GM12801 (cell line): ENCODE data around the gene CAPZA1.

ENCODE experiments used
- TF ChIP-seq, protein P1 (sequence below): IDR thresholded peaks from one replicate; pipeline ENCODE4 v1.5.1; 2011; ENCODE audit warnings: control low read depth; ENCODE audit not compliant: insufficient read length; ENCODE audit errors: extremely low read depth

CAPZA1 gene

DNA sequence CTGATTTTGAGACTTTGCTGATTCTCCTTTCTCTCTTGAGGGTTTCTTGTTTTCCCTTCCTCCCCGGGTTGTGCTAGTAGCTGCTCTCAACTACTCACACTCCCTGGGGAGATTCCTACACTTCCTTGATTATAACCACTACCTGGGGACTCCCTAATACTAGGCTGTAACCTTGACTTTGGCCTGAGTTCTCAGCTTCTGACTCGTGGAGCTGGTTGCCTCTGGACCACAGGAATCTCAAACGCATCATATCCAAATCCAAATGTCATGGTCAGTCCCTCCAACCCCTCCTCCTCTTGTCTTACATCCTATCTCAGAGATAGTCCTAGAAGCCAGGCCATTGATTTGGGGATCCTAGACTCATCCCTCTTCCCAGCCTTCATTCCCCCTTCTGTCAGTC, 66.8 kb downstream of the CAPZA1 start:
- TF ChIP-seq, protein P1, sequence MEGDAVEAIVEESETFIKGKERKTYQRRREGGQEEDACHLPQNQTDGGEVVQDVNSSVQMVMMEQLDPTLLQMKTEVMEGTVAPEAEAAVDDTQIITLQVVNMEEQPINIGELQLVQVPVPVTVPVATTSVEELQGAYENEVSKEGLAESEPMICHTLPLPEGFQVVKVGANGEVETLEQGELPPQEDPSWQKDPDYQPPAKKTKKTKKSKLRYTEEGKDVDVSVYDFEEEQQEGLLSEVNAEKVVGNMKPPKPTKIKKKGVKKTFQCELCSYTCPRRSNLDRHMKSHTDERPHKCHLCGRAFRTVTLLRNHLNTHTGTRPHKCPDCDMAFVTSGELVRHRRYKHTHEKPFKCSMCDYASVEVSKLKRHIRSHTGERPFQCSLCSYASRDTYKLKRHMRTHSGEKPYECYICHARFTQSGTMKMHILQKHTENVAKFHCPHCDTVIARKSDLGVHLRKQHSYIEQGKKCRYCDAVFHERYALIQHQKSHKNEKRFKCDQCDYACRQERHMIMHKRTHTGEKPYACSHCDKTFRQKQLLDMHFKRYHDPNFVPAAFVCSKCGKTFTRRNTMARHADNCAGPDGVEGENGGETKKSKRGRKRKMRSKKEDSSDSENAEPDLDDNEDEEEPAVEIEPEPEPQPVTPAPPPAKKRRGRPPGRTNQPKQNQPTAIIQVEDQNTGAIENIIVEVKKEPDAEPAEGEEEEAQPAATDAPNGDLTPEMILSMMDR = no peak

- TF ChIP-seq, protein P1 = no peak
Measured at GRCh38 chr1:112686835-112687234, 67.2 kb downstream of the CAPZA1 start.

GRCh38 chr1:112687361-112687760, 67.7 kb downstream of the CAPZA1 start:
- TF ChIP-seq, protein P1 = no peak

DNA sequence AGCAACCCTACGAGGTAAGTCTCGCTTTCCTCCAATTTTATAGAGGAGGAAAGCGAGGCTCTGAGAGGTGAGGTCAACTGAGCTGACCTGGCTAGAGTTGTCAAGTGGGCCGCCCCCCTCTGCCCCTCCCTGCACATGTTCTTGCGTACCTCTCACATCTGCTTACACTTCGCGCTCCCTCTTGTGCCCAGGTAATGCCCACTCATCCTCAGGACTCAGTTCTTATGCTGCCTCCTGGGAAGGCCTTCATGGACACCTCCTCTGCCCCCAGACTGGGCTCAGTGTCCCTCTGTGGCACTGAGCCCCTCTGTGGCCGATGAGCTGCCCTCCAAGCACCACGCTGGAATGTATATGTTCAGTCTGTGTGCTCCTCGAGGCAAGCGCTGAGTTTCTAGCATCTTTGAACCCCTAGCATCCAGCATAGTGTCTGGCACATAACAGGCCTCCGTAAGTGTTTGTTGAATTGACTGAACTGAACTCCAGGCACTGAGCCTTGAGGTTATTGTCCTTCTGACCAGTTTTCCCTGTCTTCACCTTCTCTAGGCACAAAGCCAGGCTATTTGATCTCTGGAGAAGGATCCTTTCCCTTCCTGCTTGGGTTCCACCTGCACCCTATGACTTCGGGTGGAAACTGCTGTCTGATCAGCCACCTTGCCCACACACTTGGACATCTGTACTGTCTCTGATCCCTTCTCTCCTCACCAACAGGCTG, 68.3 kb downstream of the CAPZA1 start:
- TF ChIP-seq, protein P1 = no peak

DNA sequence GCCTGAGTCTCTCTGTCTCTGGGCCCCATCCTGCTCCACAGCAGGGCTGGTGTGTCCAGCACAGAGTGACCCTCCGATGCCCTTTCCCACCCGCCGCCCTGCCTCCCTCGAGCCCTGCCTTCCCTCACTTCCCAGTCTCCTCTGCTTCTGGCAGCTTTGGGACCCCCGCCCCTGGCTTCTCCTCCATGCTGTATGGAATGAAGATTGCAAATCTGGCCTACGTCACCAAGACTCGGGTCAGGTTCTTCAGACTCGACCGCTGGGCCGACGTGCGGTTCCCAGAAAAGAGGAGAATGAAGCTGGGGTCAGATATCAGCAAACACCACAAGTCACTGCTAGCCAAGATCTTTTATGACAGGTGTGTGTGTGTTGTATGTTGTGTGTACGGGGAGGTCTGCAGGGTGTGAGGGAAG, 69.2 kb downstream of the CAPZA1 start:
- TF ChIP-seq, protein P1 = no peak

GRCh38 chr1:112689196-112689841, 69.7 kb downstream of the CAPZA1 start:
- TF ChIP-seq, protein P1 = no peak

GRCh38 chr1:112689842-112690237, 70.2 kb downstream of the CAPZA1 start:
- TF ChIP-seq, protein P1 = no peak
